HL-60 (cell line): ENCODE data around the gene FCER2.

Source experiments
- DNase-seq, 2 experiments: peaks; one replicate each; pipeline ENCODE4 v3.0.0-alpha.2; 2010 to 2020; ENCODE audit warnings: low read depth in 1 of 2, low spot score in 1 of 2
- H3K27ac ChIP-seq: fragments of 250-450 bp; sonication (Bioruptor Pico); replicated peaks from 2 replicates; pipeline ENCODE4 v1.5.1; 2020; ENCODE audit warnings: mild to moderate bottlenecking, moderate library complexity
- H3K27me3 ChIP-seq: fragments of 250-450 bp; sonication (Bioruptor Pico); 2 replicates; pipeline ENCODE4 v1.5.1; 2021; ENCODE audit warnings: mild to moderate bottlenecking, moderate library complexity; ENCODE audit not compliant: insufficient read depth, poor library complexity, severe bottlenecking
- H3K4me3 ChIP-seq: replicated peaks from 2 replicates; pipeline ENCODE4 v1.5.1; 2011; ENCODE audit warnings: mild to moderate bottlenecking, control low read depth, low read length; ENCODE audit not compliant: insufficient read depth
- CTCF ChIP-seq: IDR thresholded peaks from one replicate; pipeline ENCODE4 v1.5.1; 2011; ENCODE audit warnings: low read length, control low read depth, inconsistent platforms; ENCODE audit not compliant: insufficient read depth
- GABPA ChIP-seq: IDR thresholded peaks from 2 replicates; pipeline ENCODE4 v1.6.1; 2012; ENCODE audit warnings: low read depth
- POLR2AphosphoS5 ChIP-seq: IDR thresholded peaks from 2 replicates; pipeline ENCODE4 v1.6.1; 2012; ENCODE audit warnings: low read depth
- SPI1 ChIP-seq: IDR thresholded peaks from 2 replicates; pipeline ENCODE4 v1.6.1; 2012; ENCODE audit warnings: low read depth, mild to moderate bottlenecking, borderline replicate concordance
- TF ChIP-seq, protein P1 (sequence below): IDR thresholded peaks from 2 replicates; pipeline ENCODE4 v1.6.1; 2012; ENCODE audit warnings: low read depth; ENCODE audit not compliant: insufficient replicate concordance

The FCER2 gene

GRCh38 chr19:7698583-7698982, 3.3 kb downstream of the FCER2 start:
- no peak for TF ChIP-seq GABPA
- H3K27ac ChIP-seq = no peak overlapping the region
- peak overlapping the region; percentile 43 for H3K4me3 ChIP-seq
- H3K27me3 ChIP-seq = no peaks in the 10 kb centered on the region
- DNase-seq = no peak

DNA sequence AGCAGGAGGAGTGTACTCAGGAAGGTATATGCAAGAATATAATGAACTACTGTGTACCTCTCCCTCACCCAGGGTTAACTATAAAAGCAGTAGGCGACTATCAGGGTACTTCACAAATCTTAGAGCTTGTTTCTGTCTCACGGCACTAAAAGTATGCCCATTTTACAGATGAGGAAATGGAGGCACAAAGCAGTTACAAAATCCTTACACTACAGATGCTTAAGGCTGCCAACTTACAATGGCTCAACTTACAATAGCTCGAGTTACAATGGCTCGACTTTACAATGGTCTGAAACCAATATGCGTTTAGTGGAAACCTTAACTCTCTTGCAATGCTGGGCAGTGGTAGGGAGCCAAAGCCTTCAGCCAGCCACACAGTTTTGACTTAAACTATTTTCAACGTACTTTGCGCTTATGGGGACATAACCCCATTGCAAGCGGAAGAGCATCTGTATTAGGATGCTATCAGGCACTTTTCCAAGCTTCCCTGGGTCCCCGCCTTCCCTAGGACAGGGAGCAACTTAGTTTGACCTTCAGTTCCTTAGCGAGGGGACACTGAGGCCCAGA, 4.1 kb downstream of the FCER2 start:
- H3K27me3 ChIP-seq = no peaks in the 10 kb centered on the region
- TF ChIP-seq GABPA (no peak), CTCF (no peak), POLR2AphosphoS5 (no peak), SPI1 (no peak)
- TF ChIP-seq, protein P1, sequence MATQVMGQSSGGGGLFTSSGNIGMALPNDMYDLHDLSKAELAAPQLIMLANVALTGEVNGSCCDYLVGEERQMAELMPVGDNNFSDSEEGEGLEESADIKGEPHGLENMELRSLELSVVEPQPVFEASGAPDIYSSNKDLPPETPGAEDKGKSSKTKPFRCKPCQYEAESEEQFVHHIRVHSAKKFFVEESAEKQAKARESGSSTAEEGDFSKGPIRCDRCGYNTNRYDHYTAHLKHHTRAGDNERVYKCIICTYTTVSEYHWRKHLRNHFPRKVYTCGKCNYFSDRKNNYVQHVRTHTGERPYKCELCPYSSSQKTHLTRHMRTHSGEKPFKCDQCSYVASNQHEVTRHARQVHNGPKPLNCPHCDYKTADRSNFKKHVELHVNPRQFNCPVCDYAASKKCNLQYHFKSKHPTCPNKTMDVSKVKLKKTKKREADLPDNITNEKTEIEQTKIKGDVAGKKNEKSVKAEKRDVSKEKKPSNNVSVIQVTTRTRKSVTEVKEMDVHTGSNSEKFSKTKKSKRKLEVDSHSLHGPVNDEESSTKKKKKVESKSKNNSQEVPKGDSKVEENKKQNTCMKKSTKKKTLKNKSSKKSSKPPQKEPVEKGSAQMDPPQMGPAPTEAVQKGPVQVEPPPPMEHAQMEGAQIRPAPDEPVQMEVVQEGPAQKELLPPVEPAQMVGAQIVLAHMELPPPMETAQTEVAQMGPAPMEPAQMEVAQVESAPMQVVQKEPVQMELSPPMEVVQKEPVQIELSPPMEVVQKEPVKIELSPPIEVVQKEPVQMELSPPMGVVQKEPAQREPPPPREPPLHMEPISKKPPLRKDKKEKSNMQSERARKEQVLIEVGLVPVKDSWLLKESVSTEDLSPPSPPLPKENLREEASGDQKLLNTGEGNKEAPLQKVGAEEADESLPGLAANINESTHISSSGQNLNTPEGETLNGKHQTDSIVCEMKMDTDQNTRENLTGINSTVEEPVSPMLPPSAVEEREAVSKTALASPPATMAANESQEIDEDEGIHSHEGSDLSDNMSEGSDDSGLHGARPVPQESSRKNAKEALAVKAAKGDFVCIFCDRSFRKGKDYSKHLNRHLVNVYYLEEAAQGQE = no peak
- DNase-seq = no peak
- no peak overlapping the region for H3K27ac ChIP-seq
- peak overlapping the region; percentile 43 for H3K4me3 ChIP-seq

- Histone ChIP-seq H3K27me3 (no peaks in the 10 kb centered on the region), H3K4me3 (no peak overlapping the region), H3K27ac (no peak overlapping the region)
- DNase-seq = no peak
- TF ChIP-seq, protein P1 = no peak
- TF ChIP-seq SPI1 = no peak
- no peak for TF ChIP-seq POLR2AphosphoS5
Observed at GRCh38 chr19:7694499-7694898, 7.4 kb downstream of the FCER2 start.

DNA sequence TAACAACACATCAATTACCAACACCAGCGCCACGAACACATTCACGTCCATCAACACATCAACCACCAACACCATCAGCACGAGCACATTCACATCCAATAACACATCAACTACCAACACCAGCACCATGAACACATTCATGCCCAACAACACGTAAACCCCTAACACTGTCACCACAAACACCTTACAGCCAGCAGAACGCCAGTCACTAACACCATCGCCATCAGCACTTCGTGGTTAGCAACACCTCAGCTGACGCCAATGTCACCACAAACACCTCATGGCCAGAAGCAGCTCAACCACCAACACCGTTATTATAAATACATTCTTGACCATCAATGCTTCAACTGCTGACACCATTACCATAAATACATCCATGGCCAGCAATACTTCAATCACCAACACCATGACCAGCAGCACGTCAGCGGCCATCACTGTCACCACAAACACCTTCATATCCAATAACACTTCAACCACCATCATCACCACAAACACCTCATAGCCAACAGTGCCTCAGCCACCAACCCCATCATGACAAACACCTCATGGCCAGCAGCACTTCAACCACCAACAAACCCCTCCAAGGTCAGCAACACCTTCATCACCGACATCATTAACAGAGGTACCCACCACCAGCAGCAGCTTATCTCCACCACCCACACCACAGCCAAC, 9.4 kb downstream of the FCER2 start:
- no peak overlapping the region for H3K27ac ChIP-seq
- DNase-seq = no peak
- no peak overlapping the region for H3K4me3 ChIP-seq
- H3K27me3 ChIP-seq = no peaks in the 10 kb centered on the region
- TF ChIP-seq SPI1 (no peak), POLR2AphosphoS5 (no peak), GABPA (no peak), CTCF (no peak)
- TF ChIP-seq, protein P1 = no peak
